Breast epithelium (tissue), 4 donors: Measurements from ENCODE around the gene PRKG1. TPM values are rescaled to one million over a fixed set of nuclear protein-coding genes. Genes with fewer than 3 reads are reported as not detected.

Experiments
- DNase-seq, 2 donors: peaks; one replicate each; pipeline ENCODE4 v3.0.0-alpha.2; 2019; ENCODE audit warnings: low spot score in 2 of 2
- H3K27ac ChIP-seq, 2 donors: fragments of 200-600 bp; sonication (generic) in 1 of 2; one replicate each; pipeline ENCODE4 v1.5.1; 2016 to 2019; ENCODE audit warnings: mild to moderate bottlenecking in 1 of 2
- H3K27me3 ChIP-seq, 2 donors: fragments of 200-600 bp; sonication (generic) in 1 of 2; one replicate each; pipeline versions ENCODE4 v1.5.1 to v1.6.0; 2017 to 2019; ENCODE audit warnings: control low read depth in 1 of 2, mild to moderate bottlenecking in 1 of 2
- H3K36me3 ChIP-seq: fragments of 200-600 bp; one replicate; pipeline ENCODE4 v1.5.1; 2019
- H3K4me1 ChIP-seq, 2 donors: fragments of 200-600 bp; sonication (generic); one replicate each; pipeline ENCODE4 v1.5.1; 2016 to 2019; ENCODE audit warnings: control low read depth in 1 of 2
- H3K4me3 ChIP-seq, 3 donors: fragments of 200-600 bp; sonication (generic); 1 replicate in 2 of 3; 2 replicates in 1 of 3; pipeline ENCODE4 v1.5.1; 2016 to 2019; ENCODE audit warnings: mild to moderate bottlenecking in 3 of 3, moderate library complexity in 2 of 3
- H3K9me3 ChIP-seq, 2 donors: fragments of 200-600 bp; sonication (generic) in 1 of 2; one replicate each; pipeline ENCODE4 v1.5.1; 2016 to 2019; ENCODE audit warnings: control low read depth in 1 of 2
- POLR2A ChIP-seq: fragments of 450-650 bp; IDR thresholded peaks from one replicate; pipeline ENCODE4 v1.6.1; 2016; ENCODE audit warnings: antibody characterized with exemption, mild to moderate bottlenecking, moderate library complexity
- POLR2AphosphoS5 ChIP-seq, 3 donors: sonication (generic); formaldehyde crosslinking; IDR thresholded peaks; one replicate each; pipeline ENCODE4 v1.6.1; 2017; ENCODE audit warnings: antibody characterized with exemption in 3 of 3
- intact Hi-C: fragments of 100-400 bp; cut with DNase I; formaldehyde crosslinking; loops from one replicate; pipeline ENCODE4 v1.15.1; 2023; ENCODE audit warnings: low total_unique reads
- total RNA-seq, 3 donors: library from RNA; depleted of rRNA; stranded (reverse); fragments of >200 nt; gene quantifications; one replicate each; pipeline ENCODE4 v1.1.0, GENCODE V29; 2016
- TF ChIP-seq, protein P1 (sequence below), 3 donors: fragments of 450-650 bp; IDR thresholded peaks; one replicate each; pipeline ENCODE4 v1.5.1; 2016 to 2017; ENCODE audit warnings: antibody characterized with exemption in 3 of 3, mild to moderate bottlenecking in 3 of 3, moderate library complexity in 3 of 3

Gene PRKG1
- total RNA-seq, 3 donors from 2014 or later = 10.9 to 36.9 (median 19.7) TPM

DNA sequence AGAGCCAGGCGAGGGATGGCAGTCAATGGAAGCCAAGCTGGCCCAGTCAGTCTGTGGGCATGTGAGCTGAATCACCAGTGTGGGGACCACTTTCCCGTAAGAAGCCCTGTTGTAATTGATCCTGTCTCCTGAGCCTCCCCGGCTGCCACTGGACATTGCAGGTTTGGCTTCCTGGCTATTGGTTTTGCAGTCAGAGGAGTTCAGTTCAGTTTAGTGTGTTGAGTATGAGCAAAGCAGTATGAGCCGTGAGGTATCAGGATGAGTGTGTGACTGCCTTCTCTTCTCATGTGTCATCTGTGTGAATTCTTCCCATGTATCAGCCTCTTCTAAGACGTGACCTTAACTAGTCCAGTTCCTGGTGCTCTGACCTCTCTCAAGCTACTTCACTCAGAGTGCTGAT, 227.4 kb downstream of the PRKG1 start:
- no peak for DNase-seq

DNA sequence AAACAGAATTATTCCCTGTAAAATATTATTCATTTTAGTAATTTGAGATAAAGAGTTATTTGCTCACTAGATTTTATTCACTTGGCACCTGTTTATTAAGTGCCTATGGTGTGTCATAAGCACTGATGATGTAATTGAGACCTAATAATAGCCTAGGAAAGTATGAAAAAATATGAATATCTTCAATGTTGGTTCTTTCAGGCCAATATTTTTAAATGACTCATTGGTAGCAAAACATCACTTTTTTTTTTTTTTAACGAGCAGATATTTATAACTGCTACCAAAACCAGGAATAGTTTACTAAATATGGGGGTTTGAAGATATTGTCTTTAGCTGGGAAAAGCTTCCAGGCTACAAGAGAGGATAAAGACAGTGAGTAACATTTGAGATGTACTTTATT, 228.0 kb downstream of the PRKG1 start:
- TF ChIP-seq POLR2AphosphoS5 (IDR thresholded peaks at IDR 0.05) (no peak), POLR2A (no peak)
- TF ChIP-seq, protein P1, sequence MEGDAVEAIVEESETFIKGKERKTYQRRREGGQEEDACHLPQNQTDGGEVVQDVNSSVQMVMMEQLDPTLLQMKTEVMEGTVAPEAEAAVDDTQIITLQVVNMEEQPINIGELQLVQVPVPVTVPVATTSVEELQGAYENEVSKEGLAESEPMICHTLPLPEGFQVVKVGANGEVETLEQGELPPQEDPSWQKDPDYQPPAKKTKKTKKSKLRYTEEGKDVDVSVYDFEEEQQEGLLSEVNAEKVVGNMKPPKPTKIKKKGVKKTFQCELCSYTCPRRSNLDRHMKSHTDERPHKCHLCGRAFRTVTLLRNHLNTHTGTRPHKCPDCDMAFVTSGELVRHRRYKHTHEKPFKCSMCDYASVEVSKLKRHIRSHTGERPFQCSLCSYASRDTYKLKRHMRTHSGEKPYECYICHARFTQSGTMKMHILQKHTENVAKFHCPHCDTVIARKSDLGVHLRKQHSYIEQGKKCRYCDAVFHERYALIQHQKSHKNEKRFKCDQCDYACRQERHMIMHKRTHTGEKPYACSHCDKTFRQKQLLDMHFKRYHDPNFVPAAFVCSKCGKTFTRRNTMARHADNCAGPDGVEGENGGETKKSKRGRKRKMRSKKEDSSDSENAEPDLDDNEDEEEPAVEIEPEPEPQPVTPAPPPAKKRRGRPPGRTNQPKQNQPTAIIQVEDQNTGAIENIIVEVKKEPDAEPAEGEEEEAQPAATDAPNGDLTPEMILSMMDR (IDR thresholded peaks at IDR 0.05) = no peak
- Histone ChIP-seq H3K4me1 (no peaks in the 10 kb centered on the region), H3K27ac (peak overlapping the region; percentile 70 to 85), H3K4me3 (no peak overlapping the region), H3K27me3 (no peaks in the 10 kb centered on the region), H3K36me3 (no peaks in the 10 kb centered on the region), H3K9me3 (no peaks in the 10 kb centered on the region)
- intact Hi-C loops = no loop called here
- no peak for DNase-seq

More for the DNA sequence above, 227.4 kb downstream of the PRKG1 start:
- intact Hi-C loops = no loop called here
- no peaks in the 10 kb centered on the region for H3K36me3 ChIP-seq
- no peaks in the 10 kb centered on the region for H3K9me3 ChIP-seq
- TF ChIP-seq POLR2AphosphoS5 (IDR thresholded peaks at IDR 0.05) = no peak
- TF ChIP-seq POLR2A = no peak
- TF ChIP-seq, protein P1 (IDR thresholded peaks at IDR 0.05) = no peak
- H3K27me3 ChIP-seq = no peaks in the 10 kb centered on the region
- no peak overlapping the region for H3K4me3 ChIP-seq
- H3K27ac ChIP-seq = peak overlapping the region; percentile 70 to 85
- H3K4me1 ChIP-seq = no peaks in the 10 kb centered on the region

DNA sequence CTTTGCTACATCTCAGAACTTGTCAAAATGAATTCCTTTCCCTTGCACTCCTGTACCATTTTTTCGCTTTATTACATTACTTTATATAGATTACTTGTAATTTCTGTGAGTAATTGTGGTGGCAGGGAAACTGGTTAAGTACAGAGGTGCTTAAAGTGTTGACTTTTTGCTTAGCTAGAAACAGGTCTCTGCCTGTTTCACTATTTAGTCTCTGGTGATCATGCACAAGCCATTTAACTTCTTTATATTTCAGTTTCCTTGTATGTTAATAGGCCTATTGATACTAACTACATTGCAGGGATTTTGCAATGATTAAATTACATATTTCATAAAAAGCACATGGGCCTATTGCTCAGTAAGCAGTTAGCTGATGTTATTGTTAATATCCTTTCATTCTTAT, 233.8 kb downstream of the PRKG1 start:
- Histone ChIP-seq H3K27ac (no peak overlapping the region), H3K4me1 (no peaks in the 10 kb centered on the region), H3K4me3 (no peak overlapping the region), H3K27me3 (no peaks in the 10 kb centered on the region), H3K36me3 (no peaks in the 10 kb centered on the region), H3K9me3 (no peaks in the 10 kb centered on the region)
- intact Hi-C loops = no loop called here
- no peak for TF ChIP-seq POLR2AphosphoS5 (IDR thresholded peaks at IDR 0.05)
- no peak for TF ChIP-seq POLR2A
- TF ChIP-seq, protein P1 (IDR thresholded peaks at IDR 0.05) = no peak
- DNase-seq = no peak

DNA sequence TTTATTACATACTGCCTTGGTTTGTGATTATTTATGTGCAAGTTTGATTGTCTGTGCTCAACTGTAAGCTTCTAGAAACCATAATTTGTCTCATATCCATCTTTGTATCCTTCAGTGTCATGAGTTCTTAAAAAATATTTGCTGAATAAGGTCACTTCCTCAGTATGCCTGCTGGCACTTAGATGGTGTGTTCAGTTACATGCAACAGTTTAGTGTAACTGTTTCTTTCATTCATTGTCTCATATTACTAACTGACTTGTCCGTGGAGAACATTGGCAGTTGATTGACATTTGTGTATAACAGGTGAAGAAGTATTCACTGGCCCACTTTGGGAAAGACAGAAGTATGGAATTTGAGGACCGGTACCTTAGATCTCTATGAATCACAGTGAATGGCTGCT, 236.9 kb downstream of the PRKG1 start:
- intact Hi-C loops = loop anchor here (5.0 kb wide), 1 partner anchor 119 kb away; no protein-coding TSS in a partner anchor
- Histone ChIP-seq H3K4me1 (no peaks in the 10 kb centered on the region), H3K27ac (no peak overlapping the region), H3K4me3 (no peak overlapping the region), H3K27me3 (no peaks in the 10 kb centered on the region), H3K9me3 (no peaks in the 10 kb centered on the region), H3K36me3 (no peaks in the 10 kb centered on the region)
- TF ChIP-seq, protein P1 (IDR thresholded peaks at IDR 0.05) = no peak
- TF ChIP-seq POLR2AphosphoS5 (IDR thresholded peaks at IDR 0.05) (no peak), POLR2A (no peak)
- no peak for DNase-seq

DNA sequence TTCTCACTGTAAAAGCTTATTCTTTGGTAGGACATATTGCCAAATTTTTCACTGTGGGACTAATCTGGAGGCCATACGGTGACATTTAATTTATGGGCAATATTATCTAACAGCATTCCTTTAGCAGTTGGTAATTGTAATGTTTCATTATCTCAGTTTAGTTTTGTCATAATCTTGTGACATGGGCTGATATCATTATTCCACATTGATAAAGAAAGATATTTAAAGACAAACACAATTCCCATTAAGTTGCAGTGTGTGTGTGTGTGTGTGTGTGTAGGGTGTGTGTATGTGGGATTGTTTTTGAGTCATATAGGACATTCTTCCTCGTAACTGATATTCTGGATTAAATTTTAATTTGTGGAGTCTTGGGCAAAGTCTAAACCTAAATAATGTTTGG, 238.5 kb downstream of the PRKG1 start:
- intact Hi-C loops = loop anchor here (5.0 kb wide), 1 partner anchor 121 kb away; no protein-coding TSS in a partner anchor
- Histone ChIP-seq H3K27me3 (no peaks in the 10 kb centered on the region), H3K27ac (no peak overlapping the region), H3K9me3 (no peaks in the 10 kb centered on the region), H3K4me3 (no peak overlapping the region), H3K36me3 (no peaks in the 10 kb centered on the region), H3K4me1 (no peaks in the 10 kb centered on the region)
- TF ChIP-seq POLR2AphosphoS5 (IDR thresholded peaks at IDR 0.05) = no peak
- DNase-seq = no peak

DNA sequence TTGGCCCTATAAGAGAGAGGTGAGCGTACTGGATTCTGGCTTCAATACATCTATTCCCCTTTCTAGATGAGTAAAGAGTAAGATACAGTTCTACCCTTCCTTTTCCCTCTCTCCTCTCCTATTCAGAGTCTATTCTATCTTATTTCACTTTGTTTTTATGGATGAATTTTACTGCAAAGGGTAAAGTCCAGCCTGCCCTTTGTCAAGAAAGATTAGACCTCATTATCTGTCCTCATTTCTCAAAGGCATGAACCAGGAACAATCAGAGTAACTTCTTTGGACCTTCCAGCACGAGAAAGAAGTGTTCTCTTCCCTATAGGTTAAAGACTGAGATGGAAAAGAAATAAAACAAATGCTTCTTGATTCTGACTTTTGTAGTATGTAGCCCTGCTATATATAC, 239.0 kb downstream of the PRKG1 start:
- H3K9me3 ChIP-seq = no peaks in the 10 kb centered on the region
- no peak for DNase-seq
- intact Hi-C loops = loop anchor here (5.0 kb wide), 1 partner anchor 121 kb away; no protein-coding TSS in a partner anchor
- TF ChIP-seq, protein P1 (IDR thresholded peaks at IDR 0.05) = no peak
- TF ChIP-seq POLR2A = no peak
- H3K27ac ChIP-seq = no peak overlapping the region
- no peaks in the 10 kb centered on the region for H3K4me1 ChIP-seq
- no peaks in the 10 kb centered on the region for H3K36me3 ChIP-seq
- H3K27me3 ChIP-seq = no peaks in the 10 kb centered on the region
- no peak overlapping the region for H3K4me3 ChIP-seq
